BLaER1 treated with 17β-estradiol and CSF1 and Interleukin-3, amounts not matched to agents 10 nM and 100 nM (cell line): ENCODE measurements around the gene USP3.
A peak's percentile ranks its signal among the peaks of the same experiment; 100 is the strongest.

ENCODE experiments used
- H3K27ac ChIP-seq, 11 experiments: shearing (Covaris generic); formaldehyde crosslinking; 2 replicates each; pipeline ENCODE4 v1.8.1; 2022
- H3K27me3 ChIP-seq, 11 experiments: shearing (Covaris generic); formaldehyde crosslinking; 2 replicates each; pipeline ENCODE4 v1.8.1; 2022
- H3K36me3 ChIP-seq, 11 experiments: shearing (Covaris generic); formaldehyde crosslinking; 2 replicates each; pipeline ENCODE4 v1.8.1; 2022
- H3K4me1 ChIP-seq, 10 experiments: shearing (Covaris generic); formaldehyde crosslinking; 2 replicates each; pipeline ENCODE4 v1.8.1; 2022
- H3K4me2 ChIP-seq, 11 experiments: shearing (Covaris generic); formaldehyde crosslinking; 2 replicates each; pipeline ENCODE4 v1.8.1; 2022
- H3K4me3 ChIP-seq, 10 experiments: shearing (Covaris generic); formaldehyde crosslinking; 2 replicates each; pipeline ENCODE4 v1.8.1; 2022
- H3K9ac ChIP-seq, 11 experiments: shearing (Covaris generic); formaldehyde crosslinking; 2 replicates each; pipeline ENCODE4 v1.8.1; 2022
- H3K9me3 ChIP-seq, 11 experiments: shearing (Covaris generic); formaldehyde crosslinking; replicated peaks in 1 of 11; 2 replicates each; pipeline ENCODE4 v1.8.1; 2022
- H4K20me1 ChIP-seq, 11 experiments: shearing (Covaris generic); formaldehyde crosslinking; 2 replicates each; pipeline ENCODE4 v1.8.1; 2022
- Cebpa-rat ChIP-seq, 11 experiments: shearing (Covaris generic); IDR thresholded peaks; 2 replicates each; pipeline ENCODE4 v1.8.1; 2022

USP3 gene

DNA sequence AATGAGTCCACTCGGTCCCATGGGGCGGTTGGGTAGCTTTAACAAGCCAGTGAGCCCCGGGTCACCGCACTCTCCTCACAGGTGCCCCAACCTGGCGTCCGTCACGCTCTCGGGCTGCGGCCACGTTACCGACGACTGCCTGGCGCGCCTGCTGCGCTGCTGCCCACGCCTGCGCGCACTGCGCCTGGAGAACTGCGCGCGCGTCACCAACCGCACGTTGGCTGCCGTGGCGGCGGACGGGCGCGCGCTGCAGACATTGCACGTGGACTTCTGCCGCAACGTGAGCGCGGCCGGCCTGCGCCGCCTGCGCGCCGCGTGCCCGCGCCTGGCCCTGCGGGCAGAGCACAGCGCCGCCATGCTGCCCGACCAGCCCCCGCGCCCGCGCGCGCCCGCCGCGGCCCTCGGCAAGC, 96.2 kb downstream of the USP3 start:
- H3K4me3 ChIP-seq: peak overlapping the region; percentile 68 to 81 (median 72)
- TF ChIP-seq Cebpa-rat (IDR thresholded peaks at IDR 0.05): no peak
- H3K4me2 ChIP-seq: peak overlapping the region; percentile 92 to 99 (median 97)
- no peaks in the 10 kb centered on the region; a peak in 1 of 22 replicates for H3K36me3 ChIP-seq
- H3K27me3 ChIP-seq: no peaks in the 10 kb centered on the region
- H3K4me1 ChIP-seq: peaks cover 52 to 63% (median 58%) of the 10 kb centered on the region in 10 experiments
- peaks cover 0 to 61% (median 6%) of the 10 kb centered on the region in 11 experiments; a peak in 12 of 22 replicates for H4K20me1 ChIP-seq
- peak overlapping the region; percentile 76 to 90 (median 84) for H3K9ac ChIP-seq
- no peaks in the 10 kb centered on the region for H3K9me3 ChIP-seq
- peak overlapping the region; percentile 58 to 89 (median 78) for H3K27ac ChIP-seq

DNA sequence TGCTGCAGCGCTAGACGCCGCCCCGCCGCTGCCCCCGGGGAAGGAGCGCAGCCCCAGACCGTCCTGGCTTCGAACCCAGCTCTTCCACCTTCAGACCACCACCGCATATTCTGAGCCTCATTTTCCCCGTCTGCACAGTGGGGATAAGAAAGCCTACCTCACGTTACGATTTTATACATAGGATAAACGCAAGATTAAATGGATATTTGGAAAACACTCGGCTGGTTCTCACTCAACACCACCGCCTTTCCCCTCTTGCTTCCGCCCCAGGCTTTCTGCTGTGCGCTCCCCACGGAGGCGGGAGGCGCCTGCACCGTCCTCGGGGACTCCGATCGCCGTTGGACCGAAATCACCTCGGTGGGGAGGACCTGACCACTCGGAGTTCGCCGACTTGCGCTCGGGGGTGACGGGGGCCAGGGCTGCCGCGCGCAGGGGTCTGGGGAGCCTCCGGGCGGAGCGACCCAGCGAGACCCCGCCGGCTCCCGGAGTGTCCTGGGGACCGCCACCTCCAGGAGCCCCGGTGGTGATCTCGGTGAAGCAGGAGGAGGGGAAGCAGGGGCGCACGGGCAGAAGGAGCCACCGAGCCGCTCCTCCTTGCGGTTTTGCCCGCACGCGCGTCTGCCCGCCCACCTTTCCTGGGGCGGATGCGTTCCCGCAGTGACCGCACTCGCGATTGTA, 96.8 kb downstream of the USP3 start:
- Histone ChIP-seq H3K4me3 (peak overlapping the region; percentile 68 to 81 (median 72)), H3K9me3 (no peaks in the 10 kb centered on the region), H3K27me3 (no peaks in the 10 kb centered on the region), H3K36me3 (no peaks in the 10 kb centered on the region), H3K27ac (peak overlapping the region; percentile 58 to 89 (median 78)), H3K9ac (peak overlapping the region; percentile 76 to 90 (median 84)), H3K4me2 (peak overlapping the region; percentile 92 to 99 (median 97)), H4K20me1 (peaks cover 0 to 60% (median 4%) of the 10 kb centered on the region in 11 experiments; a peak in 9 of 22 replicates), H3K4me1 (peaks cover 52 to 63% (median 58%) of the 10 kb centered on the region in 10 experiments)
- no peak for TF ChIP-seq Cebpa-rat (IDR thresholded peaks at IDR 0.05)

DNA sequence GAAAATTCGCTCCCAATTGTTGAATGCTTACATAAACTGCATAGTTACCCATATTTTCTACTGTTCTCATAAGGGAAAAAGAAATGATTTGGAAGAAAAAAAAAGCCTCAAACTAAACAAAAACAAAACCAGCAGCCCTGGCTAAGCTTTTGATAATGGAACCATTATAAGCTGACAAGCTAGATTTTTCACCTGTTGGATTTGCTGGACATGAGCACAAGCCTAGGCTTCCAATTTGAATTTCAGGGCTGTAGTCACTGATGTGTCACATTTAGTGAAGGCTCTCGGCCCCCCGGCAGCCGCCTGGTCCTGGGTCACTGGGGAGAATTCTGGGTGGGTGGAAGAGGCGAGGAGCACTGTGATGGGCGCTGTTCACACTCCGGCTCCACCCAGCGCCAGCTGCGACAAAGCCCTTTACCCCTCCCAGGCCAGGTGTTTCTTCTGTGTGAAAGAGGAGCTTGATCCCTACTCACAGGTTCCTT, 97.4 kb downstream of the USP3 start:
- Histone ChIP-seq H3K4me3 (peak overlapping the region; percentile 68 to 81 (median 72)), H3K27ac (peak overlapping the region; percentile 58 to 89 (median 78); a peak in 21 of 22 replicates), H3K4me2 (peak overlapping the region; percentile 92 to 99 (median 97)), H3K9me3 (no peaks in the 10 kb centered on the region), H3K9ac (peak overlapping the region; percentile 76 to 90 (median 84)), H4K20me1 (peaks cover 0 to 55% (median 4%) of the 10 kb centered on the region in 11 experiments; a peak in 8 of 22 replicates), H3K27me3 (no peaks in the 10 kb centered on the region), H3K36me3 (peaks cover 0 to 4% (median 0%) of the 10 kb centered on the region in 11 experiments; a peak in 1 of 22 replicates), H3K4me1 (peaks cover 56 to 68% (median 62%) of the 10 kb centered on the region in 10 experiments)
- no peak for TF ChIP-seq Cebpa-rat (IDR thresholded peaks at IDR 0.05)

GRCh38 chr15:63602595-63602994, 98.2 kb downstream of the USP3 start:
- Histone ChIP-seq H3K4me2 (peak overlapping the region; percentile 92 to 99 (median 97)), H3K27ac (no peak overlapping the region)
- no peak for TF ChIP-seq Cebpa-rat (IDR thresholded peaks at IDR 0.05)

GRCh38 chr15:63603516-63603915, 99.1 kb downstream of the USP3 start:
- H3K27ac ChIP-seq: no peak overlapping the region
- H3K9ac ChIP-seq: no peak overlapping the region
- H4K20me1 ChIP-seq: peaks cover 0 to 38% (median 0%) of the 10 kb centered on the region in 11 experiments; a peak in 6 of 22 replicates
- H3K4me2 ChIP-seq: peak overlapping the region; percentile 92 to 99 (median 97); a peak in 18 of 22 replicates
- no peak for TF ChIP-seq Cebpa-rat (IDR thresholded peaks at IDR 0.05)
- no peaks in the 10 kb centered on the region for H3K27me3 ChIP-seq
- H3K4me3 ChIP-seq: no peak overlapping the region
- peaks cover 56 to 69% (median 64%) of the 10 kb centered on the region in 10 experiments for H3K4me1 ChIP-seq
- peaks cover 11 to 18% (median 13%) of the 10 kb centered on the region in 11 experiments for H3K36me3 ChIP-seq
- H3K9me3 ChIP-seq: no peaks in the 10 kb centered on the region

More at GRCh38 chr15:63602595-63602994, 98.2 kb downstream of the USP3 start:
- Histone ChIP-seq H3K4me1 (peaks cover 56 to 70% (median 64%) of the 10 kb centered on the region in 10 experiments), H3K9me3 (no peaks in the 10 kb centered on the region), H3K4me3 (no peak overlapping the region), H4K20me1 (peaks cover 0 to 47% (median 4%) of the 10 kb centered on the region in 11 experiments; a peak in 7 of 22 replicates), H3K36me3 (peaks cover 2 to 9% (median 4%) of the 10 kb centered on the region in 11 experiments; a peak in 20 of 22 replicates), H3K9ac (0 out of 22 replicates have a peak overlapping the region, but pooled peaks of 1 of the 11 experiments have one; percentile 16), H3K27me3 (no peaks in the 10 kb centered on the region)

DNA sequence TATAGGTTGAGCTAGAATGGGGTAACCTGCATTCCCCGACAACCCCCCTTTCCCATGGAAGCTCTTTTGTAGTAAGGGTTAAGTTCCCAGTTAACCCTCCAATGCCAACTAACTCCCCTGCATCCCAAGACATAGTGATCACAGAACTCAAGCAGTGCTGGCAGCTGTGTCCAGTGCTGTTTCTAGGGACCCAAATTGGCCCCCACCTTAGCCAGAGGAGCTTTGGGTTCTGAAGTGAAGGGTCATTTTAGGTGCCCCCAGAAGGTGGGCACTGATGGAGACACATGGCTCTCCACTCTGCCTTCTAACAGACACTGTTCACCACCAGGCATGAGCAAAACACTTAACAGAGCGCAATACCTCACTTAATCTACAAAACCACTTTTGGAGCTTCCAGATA, 99.9 kb downstream of the USP3 start:
- TF ChIP-seq Cebpa-rat (IDR thresholded peaks at IDR 0.05): no peak
- H3K9ac ChIP-seq: no peak overlapping the region
- H4K20me1 ChIP-seq: peaks cover 0 to 34% (median 0%) of the 10 kb centered on the region in 11 experiments; a peak in 6 of 22 replicates
- H3K9me3 ChIP-seq: no peaks in the 10 kb centered on the region
- peaks cover 49 to 62% (median 57%) of the 10 kb centered on the region in 10 experiments for H3K4me1 ChIP-seq
- H3K4me3 ChIP-seq: no peak overlapping the region
- no peak overlapping the region for H3K4me2 ChIP-seq
- peaks cover 18 to 26% (median 21%) of the 10 kb centered on the region in 11 experiments for H3K36me3 ChIP-seq
- H3K27me3 ChIP-seq: no peaks in the 10 kb centered on the region
- no peak overlapping the region for H3K27ac ChIP-seq

DNA sequence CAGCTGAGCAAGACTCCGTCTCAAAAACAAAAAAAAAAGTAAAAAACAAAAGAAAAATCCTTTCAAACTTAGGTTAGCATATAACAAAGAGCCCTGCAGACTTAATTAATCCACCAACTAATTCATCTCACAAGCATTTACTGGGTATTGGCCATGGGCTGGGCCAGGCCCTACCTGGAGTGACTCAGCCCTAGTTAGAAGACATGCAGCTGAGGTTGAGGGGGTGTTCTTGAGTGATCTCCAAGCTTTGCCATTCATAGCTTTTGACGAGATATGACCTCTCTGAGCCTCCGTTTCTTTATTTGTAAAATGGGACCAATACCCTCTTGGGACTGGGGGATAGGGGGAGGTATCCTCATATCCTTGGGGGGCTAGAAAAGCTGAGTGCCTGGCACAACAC, 100.6 kb downstream of the USP3 start:
- H3K36me3 ChIP-seq: peaks cover 22 to 30% (median 25%) of the 10 kb centered on the region in 11 experiments
- H3K9ac ChIP-seq: peak overlapping the region in 1 of 11 experiments; percentile 21; a peak in 1 of 22 replicates
- no peaks in the 10 kb centered on the region for H3K27me3 ChIP-seq
- peak overlapping the region in 3 of 11 experiments; percentile 56 to 68 (median 61); a peak in 2 of 22 replicates for H3K27ac ChIP-seq
- H4K20me1 ChIP-seq: peaks cover 0 to 37% (median 0%) of the 10 kb centered on the region in 11 experiments; a peak in 6 of 22 replicates
- H3K4me1 ChIP-seq: peaks cover 50 to 60% (median 54%) of the 10 kb centered on the region in 10 experiments
- H3K4me3 ChIP-seq: no peak overlapping the region
- no peaks in the 10 kb centered on the region for H3K9me3 ChIP-seq
- no peak for TF ChIP-seq Cebpa-rat (IDR thresholded peaks at IDR 0.05)
- H3K4me2 ChIP-seq: peak overlapping the region; percentile 59 to 79 (median 71); a peak in 18 of 22 replicates

DNA sequence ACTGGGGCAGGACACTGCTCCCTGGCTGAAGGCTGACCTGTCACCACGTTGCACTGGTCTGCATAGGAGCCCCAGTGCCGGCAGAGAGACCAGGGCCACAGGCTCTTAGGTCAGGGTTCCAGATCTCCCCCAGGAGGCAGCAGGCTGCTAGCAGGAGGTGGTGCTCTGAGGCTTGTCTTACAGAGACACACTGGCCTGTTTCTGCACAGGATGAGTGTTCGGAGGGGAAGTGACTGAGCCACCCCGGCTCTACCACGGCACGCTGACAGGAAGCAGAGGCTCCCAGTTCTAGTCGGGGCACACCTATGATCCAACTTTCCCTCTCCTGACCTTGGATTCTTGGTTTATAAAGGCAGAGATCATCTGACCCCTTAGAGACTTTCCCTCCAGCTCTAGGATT, 101.4 kb downstream of the USP3 start:
- Histone ChIP-seq H3K9ac (peak overlapping the region in 10 of 11 experiments; percentile 0 to 59 (median 22); a peak in 9 of 22 replicates), H3K4me3 (no peak overlapping the region), H4K20me1 (peaks cover 0 to 42% (median 0%) of the 10 kb centered on the region in 11 experiments; a peak in 7 of 22 replicates), H3K9me3 (no peaks in the 10 kb centered on the region), H3K27me3 (no peaks in the 10 kb centered on the region), H3K36me3 (peaks cover 22 to 30% (median 25%) of the 10 kb centered on the region in 11 experiments), H3K4me1 (peaks cover 54 to 62% (median 57%) of the 10 kb centered on the region in 10 experiments), H3K27ac (peak overlapping the region in 9 of 11 experiments; percentile 3 to 68 (median 44); a peak in 14 of 22 replicates), H3K4me2 (peak overlapping the region; percentile 59 to 79 (median 71))
- no peak for TF ChIP-seq Cebpa-rat (IDR thresholded peaks at IDR 0.05)
